ENCODE measurements around the gene ALPG.

ALPG gene

DNA sequence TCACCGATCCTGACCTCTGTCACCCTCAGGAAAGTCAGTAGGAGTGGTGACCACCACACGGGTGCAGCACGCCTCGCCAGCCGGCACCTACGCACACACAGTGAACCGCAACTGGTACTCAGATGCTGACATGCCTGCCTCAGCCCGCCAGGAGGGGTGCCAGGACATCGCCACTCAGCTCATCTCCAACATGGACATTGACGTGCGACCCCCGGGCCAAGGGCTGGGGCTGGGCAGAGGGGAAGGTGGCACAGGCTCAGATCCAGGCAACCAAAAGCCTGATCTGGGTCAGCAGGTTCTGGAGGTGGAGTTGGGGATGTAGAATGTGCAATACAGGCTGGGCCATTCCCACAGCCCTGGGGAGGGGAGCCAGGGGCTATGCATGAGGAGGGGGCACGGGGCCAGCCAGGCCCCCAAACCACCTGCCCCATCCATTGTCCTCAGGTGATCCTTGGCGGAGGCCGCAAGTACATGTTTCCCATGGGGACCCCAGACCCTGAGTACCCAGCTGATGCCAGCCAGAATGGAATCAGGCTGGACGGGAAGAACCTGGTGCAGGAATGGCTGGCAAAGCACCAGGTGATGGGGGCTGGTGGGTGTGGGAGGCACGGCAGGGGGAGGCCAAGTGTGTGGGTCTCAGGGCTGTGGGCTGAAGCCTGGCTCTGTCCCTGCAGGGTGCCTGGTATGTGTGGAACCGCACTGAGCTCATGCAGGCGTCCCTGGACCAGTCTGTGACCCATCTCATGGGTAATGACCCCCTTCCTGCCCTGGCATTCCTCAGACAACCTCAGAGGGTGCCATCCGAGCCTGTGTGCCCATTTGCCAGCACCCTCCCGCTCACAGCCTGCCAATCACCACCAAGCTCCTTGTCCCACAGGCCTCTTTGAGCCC lies 50.7 kb downstream of the ALPG start:
- H3K4me1 Mint-ChIP-seq: no peaks in the 10 kb centered on the region
- H3K27ac Mint-ChIP-seq (ENCODE audit: low read depth): no peak overlapping the region
- H3K9me3 Mint-ChIP-seq: no peaks in the 10 kb centered on the region
- H3K36me3 Mint-ChIP-seq (ENCODE audit: insufficient read depth): no peaks in the 10 kb centered on the region
- H3K4me3 Mint-ChIP-seq: no peak overlapping the region
- peaks cover 51% of the 10 kb centered on the region for H3K27me3 Mint-ChIP-seq
- DNase-seq (ENCODE audit: low spot score in 2 of 2) (no peak), ATAC-seq (replicated peaks; ENCODE audit: extremely low read depth, poor library complexity, severe bottlenecking) (no peak)

DNA sequence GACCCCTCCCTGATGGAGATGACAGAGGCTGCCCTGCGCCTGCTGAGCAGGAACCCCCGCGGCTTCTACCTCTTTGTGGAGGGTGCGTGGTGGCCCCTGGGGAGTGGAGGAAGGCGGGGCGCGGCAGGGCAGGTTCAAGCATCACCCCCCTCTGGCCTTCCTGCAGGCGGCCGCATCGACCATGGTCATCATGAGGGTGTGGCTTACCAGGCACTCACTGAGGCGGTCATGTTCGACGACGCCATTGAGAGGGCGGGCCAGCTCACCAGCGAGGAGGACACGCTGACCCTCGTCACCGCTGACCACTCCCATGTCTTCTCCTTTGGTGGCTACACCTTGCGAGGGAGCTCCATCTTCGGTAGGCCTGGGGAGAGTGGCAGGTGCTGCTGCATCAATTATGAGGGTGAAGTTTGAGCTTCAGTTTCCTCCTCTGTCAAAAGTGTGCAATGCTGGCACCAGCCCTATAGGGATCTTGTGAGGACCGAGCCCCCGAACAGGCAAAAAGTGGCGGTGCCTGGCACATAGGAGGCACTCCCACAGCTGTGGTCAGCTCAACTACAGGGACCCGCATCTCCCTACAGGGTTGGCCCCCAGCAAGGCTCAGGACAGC lies 51.5 kb downstream of the ALPG start:
- H3K36me3 Mint-ChIP-seq (ENCODE audit: insufficient read depth): no peaks in the 10 kb centered on the region
- H3K4me3 Mint-ChIP-seq: no peak overlapping the region
- H3K9me3 Mint-ChIP-seq: no peaks in the 10 kb centered on the region
- H3K27ac Mint-ChIP-seq (ENCODE audit: low read depth): no peak overlapping the region
- ATAC-seq (replicated peaks; ENCODE audit: extremely low read depth, poor library complexity, severe bottlenecking) (no peak), DNase-seq (ENCODE audit: low spot score in 2 of 2) (no peak)
- no peaks in the 10 kb centered on the region for H3K4me1 Mint-ChIP-seq
- peaks cover 51% of the 10 kb centered on the region for H3K27me3 Mint-ChIP-seq

DNA sequence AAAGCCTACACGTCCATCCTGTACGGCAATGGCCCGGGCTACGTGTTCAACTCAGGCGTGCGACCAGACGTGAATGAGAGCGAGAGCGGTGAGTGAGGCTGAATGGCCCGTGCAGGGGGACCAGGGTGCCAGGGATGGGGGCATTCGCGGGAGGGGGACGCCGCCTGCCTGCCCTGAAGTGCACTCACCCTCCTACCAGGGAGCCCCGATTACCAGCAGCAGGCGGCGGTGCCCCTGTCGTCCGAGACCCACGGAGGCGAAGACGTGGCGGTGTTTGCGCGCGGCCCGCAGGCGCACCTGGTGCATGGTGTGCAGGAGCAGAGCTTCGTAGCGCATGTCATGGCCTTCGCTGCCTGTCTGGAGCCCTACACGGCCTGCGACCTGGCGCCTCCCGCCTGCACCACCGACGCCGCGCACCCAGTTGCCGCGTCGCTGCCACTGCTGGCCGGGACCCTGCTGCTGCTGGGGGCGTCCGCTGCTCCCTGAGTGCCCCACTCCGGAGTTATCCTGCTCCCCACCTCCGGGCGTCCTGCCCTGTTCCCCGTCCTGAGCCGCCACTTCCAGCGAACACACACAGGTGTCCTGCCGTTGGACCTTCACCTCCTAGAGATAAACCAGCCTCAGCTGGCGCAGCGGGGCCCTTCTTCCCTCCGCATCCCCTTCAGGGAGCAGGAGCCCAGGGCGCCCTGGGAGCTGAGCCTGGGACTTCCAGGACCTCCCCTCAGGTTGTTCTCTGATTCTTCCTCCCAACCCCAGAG lies 52.2 kb downstream of the ALPG start:
- H3K4me1 Mint-ChIP-seq: no peaks in the 10 kb centered on the region
- H3K4me3 Mint-ChIP-seq: no peak overlapping the region
- H3K9me3 Mint-ChIP-seq: no peaks in the 10 kb centered on the region
- ATAC-seq (replicated peaks; ENCODE audit: extremely low read depth, poor library complexity, severe bottlenecking) (no peak), DNase-seq (ENCODE audit: low spot score in 2 of 2) (no peak)
- H3K36me3 Mint-ChIP-seq (ENCODE audit: insufficient read depth): no peaks in the 10 kb centered on the region
- no peak overlapping the region for H3K27ac Mint-ChIP-seq (ENCODE audit: low read depth)
- H3K27me3 Mint-ChIP-seq: peaks cover 51% of the 10 kb centered on the region

DNA sequence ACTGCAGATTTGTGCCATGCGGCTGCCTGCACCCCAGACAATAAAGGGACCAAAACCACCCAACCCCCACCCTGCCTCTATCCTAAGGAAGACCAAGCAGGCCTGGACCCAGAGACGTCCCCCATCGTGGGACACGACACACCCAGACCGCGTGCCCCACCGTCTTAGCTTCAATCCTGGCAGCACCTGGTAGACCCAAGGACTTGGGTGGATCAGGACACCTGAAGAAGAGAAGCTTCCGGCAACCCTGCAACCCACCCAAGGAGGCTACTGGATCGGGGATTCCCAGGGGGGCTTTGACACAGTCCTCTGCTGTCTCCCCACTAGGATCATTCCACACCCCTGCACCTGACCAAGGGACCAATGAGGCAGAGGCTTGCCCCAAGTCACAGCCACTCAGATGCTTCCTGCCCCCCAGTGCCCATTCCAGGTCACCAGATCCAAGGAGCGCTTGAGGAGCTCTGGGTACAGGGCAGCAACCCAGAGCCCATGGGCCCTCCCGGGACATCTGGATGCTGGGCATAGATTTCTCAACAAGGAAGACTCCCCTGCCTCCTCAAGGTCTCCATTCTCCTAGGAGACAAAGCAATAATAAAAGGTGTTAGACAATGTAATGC lies 52.9 kb downstream of the ALPG start:
- H3K27me3 Mint-ChIP-seq: peaks cover 47% of the 10 kb centered on the region
- ATAC-seq (replicated peaks; ENCODE audit: extremely low read depth, poor library complexity, severe bottlenecking) (no peak), DNase-seq (ENCODE audit: low spot score in 2 of 2) (no peak)
- H3K4me3 Mint-ChIP-seq: no peak overlapping the region
- H3K4me1 Mint-ChIP-seq: no peaks in the 10 kb centered on the region
- H3K27ac Mint-ChIP-seq (ENCODE audit: low read depth): no peak overlapping the region
- H3K36me3 Mint-ChIP-seq (ENCODE audit: insufficient read depth): no peaks in the 10 kb centered on the region
- H3K9me3 Mint-ChIP-seq: no peaks in the 10 kb centered on the region

DNA sequence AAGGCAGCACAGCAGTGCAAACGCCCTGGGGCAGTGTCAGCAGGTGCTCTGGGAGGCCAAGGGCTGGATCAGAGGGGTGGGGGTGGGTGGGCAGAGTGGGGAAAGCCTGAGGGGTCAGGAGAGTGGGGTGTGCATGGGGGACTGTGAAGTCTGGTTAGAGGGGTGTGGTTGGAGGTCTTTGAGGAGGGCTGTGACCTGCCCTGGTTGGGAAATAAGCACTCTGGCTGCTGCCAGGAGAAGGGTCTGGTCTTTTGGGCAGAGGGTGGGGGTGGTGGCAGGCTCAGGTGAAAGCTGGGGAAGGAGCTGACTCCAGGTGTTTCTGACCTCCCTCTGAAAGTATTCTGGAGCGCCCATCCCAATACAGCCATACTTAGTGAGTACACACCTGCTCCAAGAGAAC lies 53.5 kb downstream of the ALPG start:
- DNase-seq (ENCODE audit: low spot score in 2 of 2) (no peak), ATAC-seq (replicated peaks; ENCODE audit: extremely low read depth, poor library complexity, severe bottlenecking) (no peak)
- Mint-ChIP-seq H3K4me3 (no peak overlapping the region), H3K27me3 (peaks cover 40% of the 10 kb centered on the region), H3K4me1 (no peaks in the 10 kb centered on the region), H3K27ac (ENCODE audit: low read depth) (no peak overlapping the region), H3K9me3 (no peaks in the 10 kb centered on the region), H3K36me3 (ENCODE audit: insufficient read depth) (no peaks in the 10 kb centered on the region)

All from central memory CD8-positive, alpha-beta T cell (primary cell).